Ectodermal cell (in vitro differentiated cells): ENCODE results near the gene TTC23.

Experiments
- H3K27ac ChIP-seq: 2 replicates; pipeline ENCODE4 v1.7.0; 2013; ENCODE audit warnings: mild to moderate bottlenecking, low read depth, low read length; ENCODE audit not compliant: insufficient read depth, poor library complexity, severe bottlenecking
- H3K27me3 ChIP-seq: 2 replicates; pipeline ENCODE4 v1.7.0; 2013; ENCODE audit warnings: mild to moderate bottlenecking, low read length; ENCODE audit not compliant: insufficient read depth, control insufficient read depth, poor library complexity, severe bottlenecking
- H3K36me3 ChIP-seq: one replicate; pipeline ENCODE4 v1.7.0; 2013; ENCODE audit warnings: low read length; ENCODE audit not compliant: control insufficient read depth, insufficient read depth
- H3K4me1 ChIP-seq: one replicate; pipeline ENCODE4 v1.7.0; 2013; ENCODE audit warnings: low read length; ENCODE audit not compliant: control insufficient read depth, insufficient read depth
- H3K4me3 ChIP-seq: 2 replicates; pipeline ENCODE4 v1.7.0; 2013; ENCODE audit warnings: low read depth, low read length, control low read depth; ENCODE audit not compliant: insufficient read depth
- H3K9me3 ChIP-seq: 2 replicates; pipeline ENCODE4 v1.7.0; 2013; ENCODE audit warnings: mild to moderate bottlenecking, low read length, moderate library complexity; ENCODE audit not compliant: control insufficient read depth
- WGBS, 2 experiments: methylation state at CpG; one replicate each; pipeline ENCODE4 v1.1.7; 2013; ENCODE audit warnings: missing lambda C conversion rate in 2 of 2; 5-methylcytosine and 5-hydroxymethylcytosine counted together

The TTC23 gene

GRCh38 chr15:99097441-99098410 is 151.7 kb downstream of the TTC23 start:
- no peak overlapping the region for H3K4me3 ChIP-seq
- no peaks in the 10 kb centered on the region for H3K9me3 ChIP-seq
- peaks cover 42% of the 10 kb centered on the region for H3K27me3 ChIP-seq
- H3K27ac ChIP-seq: no peak overlapping the region
- 89 to 92% methylated on average over 14 of the region's 14 CpGs for WGBS, 2 experiments
- no peaks in the 10 kb centered on the region for H3K36me3 ChIP-seq
- no peaks in the 10 kb centered on the region for H3K4me1 ChIP-seq

GRCh38 chr15:99096894-99097426 is 152.4 kb downstream of the TTC23 start:
- H3K9me3 ChIP-seq: no peaks in the 10 kb centered on the region
- no peaks in the 10 kb centered on the region for H3K36me3 ChIP-seq
- H3K27ac ChIP-seq: no peak overlapping the region
- H3K4me3 ChIP-seq: no peak overlapping the region
- peaks cover 38% of the 10 kb centered on the region for H3K27me3 ChIP-seq
- WGBS, 2 experiments: 94% methylated on average over 11 of the region's 11 CpGs
- no peaks in the 10 kb centered on the region for H3K4me1 ChIP-seq

GRCh38 chr15:99096173-99096893 is 153.0 kb downstream of the TTC23 start:
- Histone ChIP-seq H3K4me3 (no peak overlapping the region), H3K9me3 (no peaks in the 10 kb centered on the region), H3K4me1 (no peaks in the 10 kb centered on the region), H3K27me3 (peaks cover 32% of the 10 kb centered on the region), H3K27ac (no peak overlapping the region), H3K36me3 (no peaks in the 10 kb centered on the region)
- 92% methylated on average over 11 of the region's 11 CpGs for WGBS, 2 experiments

GRCh38 chr15:99095626-99096025 is 153.8 kb downstream of the TTC23 start:
- H3K36me3 ChIP-seq: no peaks in the 10 kb centered on the region
- H3K4me3 ChIP-seq: no peak overlapping the region
- no peaks in the 10 kb centered on the region for H3K9me3 ChIP-seq
- no peak overlapping the region for H3K27ac ChIP-seq
- peaks cover 25% of the 10 kb centered on the region for H3K27me3 ChIP-seq
- no peaks in the 10 kb centered on the region for H3K4me1 ChIP-seq
- WGBS, 2 experiments: 49 to 54% methylated on average over 3 of the region's 3 CpGs

GRCh38 chr15:99092554-99093172 is 156.7 kb downstream of the TTC23 start:
- Histone ChIP-seq H3K27ac (no peak overlapping the region), H3K27me3 (no peaks in the 10 kb centered on the region), H3K36me3 (no peaks in the 10 kb centered on the region), H3K4me1 (no peaks in the 10 kb centered on the region), H3K4me3 (no peak overlapping the region), H3K9me3 (no peaks in the 10 kb centered on the region)
- 92 to 93% methylated on average over 13 of the region's 13 CpGs for WGBS, 2 experiments

- H3K4me1 ChIP-seq: no peaks in the 10 kb centered on the region
- no peaks in the 10 kb centered on the region for H3K36me3 ChIP-seq
- no peak overlapping the region for H3K27ac ChIP-seq
- H3K27me3 ChIP-seq: no peaks in the 10 kb centered on the region
- no peak overlapping the region for H3K4me3 ChIP-seq
- 75 to 85% methylated on average over 1 of the region's 1 CpG for WGBS, 2 experiments
- H3K9me3 ChIP-seq: no peaks in the 10 kb centered on the region
These were observed 158.4 kb downstream of the TTC23 start for GRCh38 chr15:99090938-99091337.

- Histone ChIP-seq H3K9me3 (no peaks in the 10 kb centered on the region), H3K4me3 (no peak overlapping the region), H3K27ac (no peak overlapping the region), H3K36me3 (no peaks in the 10 kb centered on the region), H3K4me1 (no peaks in the 10 kb centered on the region), H3K27me3 (no peaks in the 10 kb centered on the region)
- WGBS, 2 experiments: 52 to 62% methylated on average over 3 of the region's 3 CpGs
These were observed 159.2 kb downstream of the TTC23 start for GRCh38 chr15:99090011-99090699.

- H3K4me3 ChIP-seq: no peak overlapping the region
- H3K36me3 ChIP-seq: no peaks in the 10 kb centered on the region
- H3K9me3 ChIP-seq: no peaks in the 10 kb centered on the region
- WGBS, 2 experiments: 91 to 93% methylated on average over 11 of the region's 11 CpGs
- no peaks in the 10 kb centered on the region for H3K27me3 ChIP-seq
- H3K4me1 ChIP-seq: no peaks in the 10 kb centered on the region
- no peak overlapping the region for H3K27ac ChIP-seq
These were observed 161.9 kb downstream of the TTC23 start for GRCh38 chr15:99087405-99087943.

- Histone ChIP-seq H3K36me3 (no peaks in the 10 kb centered on the region), H3K27me3 (no peaks in the 10 kb centered on the region), H3K4me3 (no peak overlapping the region), H3K27ac (no peak overlapping the region), H3K9me3 (no peaks in the 10 kb centered on the region), H3K4me1 (no peaks in the 10 kb centered on the region)
- 83 to 88% methylated on average over 1 to 2 of the region's 2 CpGs for WGBS, 2 experiments
These were observed 163.1 kb downstream of the TTC23 start for GRCh38 chr15:99086327-99086667.
